Endothelial cell of umbilical vein (primary cell): ENCODE data around the gene MED8.

Experiments used
- CTCF ChIP-seq, 2 donors: IDR thresholded peaks; 1 replicate in 1 of 2; 2 replicates in 1 of 2; pipeline ENCODE4 v1.5.1; 2011; ENCODE audit warnings: low read length in 2 of 2, mild to moderate bottlenecking in 2 of 2, moderate library complexity in 2 of 2, control low read depth in 1 of 2, inconsistent platforms in 1 of 2, low read depth in 1 of 2; ENCODE audit not compliant: insufficient read depth in 1 of 2; ENCODE audit errors: extremely low read depth in 1 of 2
- EZH2 ChIP-seq: IDR thresholded peaks from 2 replicates; pipeline ENCODE4 v1.6.1; 2012; ENCODE audit warnings: borderline replicate concordance, low read depth, mild to moderate bottlenecking, moderate library complexity, low read length, inconsistent platforms; ENCODE audit not compliant: severe bottlenecking
- FOS ChIP-seq: IDR thresholded peaks from 2 replicates; pipeline ENCODE4 v1.6.1; 2011; ENCODE audit warnings: mild to moderate bottlenecking, low read length, moderate library complexity, borderline replicate concordance; ENCODE audit not compliant: insufficient read depth
- GATA2 ChIP-seq: IDR thresholded peaks from 2 replicates; pipeline ENCODE4 v1.7.0; 2011; ENCODE audit warnings: low read depth, mild to moderate bottlenecking, moderate library complexity, mixed read lengths, low read length; ENCODE audit not compliant: insufficient read length, insufficient read depth
- JUN ChIP-seq: IDR thresholded peaks from 2 replicates; pipeline ENCODE4 v1.6.1; 2011; ENCODE audit warnings: borderline replicate concordance, low read depth; ENCODE audit not compliant: insufficient read length, insufficient read depth
- MAX ChIP-seq: IDR thresholded peaks from 2 replicates; pipeline ENCODE4 v1.6.1; 2011; ENCODE audit not compliant: insufficient read depth, insufficient read length
- MYC ChIP-seq: IDR thresholded peaks from one replicate; pipeline ENCODE4 v1.6.1; 2011; ENCODE audit warnings: mild to moderate bottlenecking, low read depth, low read length
- POLR2A ChIP-seq: IDR thresholded peaks from 2 replicates; pipeline ENCODE4 v1.6.1; 2012; ENCODE audit warnings: low read depth, mild to moderate bottlenecking, control low read depth, low read length
- POLR2AphosphoS5 ChIP-seq: IDR thresholded peaks from 2 replicates; pipeline ENCODE4 v1.6.1; 2012; ENCODE audit warnings: low read depth, mild to moderate bottlenecking, control low read depth, low read length, moderate library complexity; ENCODE audit not compliant: insufficient read depth

GRCh38 chr1:43414634-43415223 is 25.1 kb upstream of the MED8 start:
- no peak for TF ChIP-seq EZH2
- no peak for TF ChIP-seq POLR2A
- peak; percentile 68 to 79 for TF ChIP-seq CTCF (IDR thresholded peaks at IDR 0.05; ENCODE audit: extremely low read depth in 1 of 2, insufficient read depth in 1 of 2, low read depth in 1 of 2, low read length in 2 of 2)
- TF ChIP-seq POLR2AphosphoS5, result no peak
- TF ChIP-seq MAX, result no peak
- TF ChIP-seq FOS, result peak; percentile 37
- no peak for TF ChIP-seq JUN
- TF ChIP-seq GATA2, result peak; percentile 79
- TF ChIP-seq MYC, result no peak
